Activated CD4-positive, alpha-beta T cell treated with anti-CD3 and anti-CD28 coated beads for 1 hour (primary cell): Measurements from ENCODE around the gene MEF2D.

Experiments
- DNase-seq: peaks from one replicate; pipeline ENCODE4 v3.0.0-alpha.2; 2020

The MEF2D gene

DNA sequence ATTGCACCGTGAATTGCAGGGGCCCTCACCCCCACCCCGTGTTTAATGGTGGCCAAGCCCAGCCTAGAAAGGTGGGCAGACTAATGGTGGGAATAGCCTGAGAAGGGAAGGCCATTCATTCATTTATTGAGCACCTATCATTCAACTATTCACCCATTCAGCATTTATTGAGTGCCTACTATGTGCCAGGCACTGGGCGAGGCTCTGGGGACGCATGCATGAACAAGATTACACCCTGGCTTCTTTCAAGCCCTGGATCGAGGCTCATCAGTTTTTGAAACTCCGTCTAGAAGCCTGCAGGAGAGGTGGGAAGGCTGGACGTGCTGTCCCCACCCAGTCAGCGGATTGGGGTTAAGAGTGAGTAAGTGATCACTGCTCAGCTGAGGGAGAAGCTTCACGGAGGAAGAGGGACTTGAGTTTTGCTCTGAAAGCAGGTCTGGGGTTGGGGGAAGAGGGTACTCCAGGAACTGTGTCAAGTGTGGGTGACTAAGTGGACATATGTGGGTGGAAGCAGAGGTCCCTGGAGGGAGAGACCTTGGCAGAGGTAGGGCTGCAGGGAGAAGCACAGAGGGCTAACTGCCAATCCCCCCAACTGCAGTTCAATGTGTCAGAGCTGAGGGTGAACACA lies 35.6 kb downstream of the MEF2D start:
- no peak for DNase-seq

DNA sequence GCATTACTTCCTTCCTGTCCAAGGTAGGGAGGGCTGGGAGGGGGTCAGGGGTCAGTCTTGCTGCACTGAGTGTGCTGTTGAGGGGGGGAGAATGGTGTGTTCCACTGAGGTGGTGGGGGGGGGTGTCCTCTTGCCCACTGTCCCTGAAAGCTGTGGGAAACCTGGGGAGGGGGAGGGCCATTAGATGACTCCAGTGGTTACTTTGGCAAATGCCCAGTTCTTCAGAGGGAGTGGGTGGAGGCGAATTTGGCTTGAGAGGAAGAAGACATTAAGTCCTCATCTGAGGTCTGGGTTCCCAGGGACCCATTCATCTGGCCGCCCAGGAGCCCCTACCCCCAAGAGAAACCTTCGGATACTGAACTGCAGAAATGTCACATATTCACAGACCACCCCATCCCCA lies 36.2 kb downstream of the MEF2D start:
- DNase-seq = no peak

DNA sequence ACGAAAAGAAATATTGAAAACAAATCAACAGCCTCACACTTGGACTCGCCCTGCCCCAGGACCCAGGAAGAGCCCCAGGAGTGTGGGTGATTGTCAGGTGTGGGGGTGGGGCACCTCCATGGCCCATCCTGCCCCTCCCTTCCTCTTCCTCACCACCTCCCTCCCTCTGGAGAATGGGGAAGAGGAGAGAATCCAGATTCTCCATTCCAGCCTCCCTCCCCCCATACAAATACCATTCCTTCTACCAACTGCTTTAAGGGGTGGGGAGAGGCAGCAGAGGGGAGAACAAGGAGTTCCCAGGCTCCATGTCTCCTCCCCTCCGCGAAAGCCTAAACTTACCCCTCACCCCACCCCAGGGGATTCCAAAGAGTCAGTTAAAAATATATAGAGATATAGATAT lies 36.7 kb downstream of the MEF2D start:
- DNase-seq = no peak

DNA sequence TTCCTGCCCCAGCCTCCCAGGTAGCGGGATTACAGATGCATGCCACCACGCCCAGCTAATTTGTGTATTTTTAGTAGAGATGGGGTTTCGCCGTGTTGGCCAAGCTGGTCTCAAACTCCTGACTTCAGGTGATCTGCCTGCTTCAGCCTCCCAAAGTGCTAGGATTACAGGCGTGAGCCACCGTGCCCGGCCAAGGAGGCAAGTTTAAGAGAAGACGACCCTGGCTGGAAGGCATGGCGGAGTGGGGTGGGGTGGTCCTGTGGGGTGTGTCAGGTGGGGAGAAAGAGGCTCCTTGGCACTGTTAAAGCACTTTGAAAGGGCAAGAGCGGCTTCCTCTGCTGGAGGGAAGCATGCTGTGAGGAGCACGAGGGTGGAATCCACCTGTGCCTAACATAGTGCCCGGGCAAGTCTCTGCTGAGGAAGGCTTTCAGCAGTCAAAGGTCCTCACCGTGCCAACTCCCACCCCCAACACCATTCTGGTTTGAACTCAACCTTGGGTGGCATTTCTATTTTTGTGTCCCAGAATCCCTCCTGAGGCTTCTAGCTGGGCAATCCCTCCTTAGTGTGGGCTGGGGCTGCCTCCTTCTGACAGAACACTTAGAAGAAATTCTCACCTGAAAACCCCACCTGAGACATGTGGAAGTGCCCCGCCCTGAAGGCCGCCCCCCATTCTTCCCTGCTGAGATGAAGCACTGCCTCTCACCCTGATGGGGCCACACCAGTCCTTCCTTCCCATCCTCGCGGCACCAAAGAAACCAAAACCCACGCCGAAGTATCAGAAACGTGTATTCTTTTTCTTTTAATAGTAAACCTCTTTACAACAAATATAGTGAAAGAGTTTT lies 37.4 kb downstream of the MEF2D start:
- no peak for DNase-seq

DNA sequence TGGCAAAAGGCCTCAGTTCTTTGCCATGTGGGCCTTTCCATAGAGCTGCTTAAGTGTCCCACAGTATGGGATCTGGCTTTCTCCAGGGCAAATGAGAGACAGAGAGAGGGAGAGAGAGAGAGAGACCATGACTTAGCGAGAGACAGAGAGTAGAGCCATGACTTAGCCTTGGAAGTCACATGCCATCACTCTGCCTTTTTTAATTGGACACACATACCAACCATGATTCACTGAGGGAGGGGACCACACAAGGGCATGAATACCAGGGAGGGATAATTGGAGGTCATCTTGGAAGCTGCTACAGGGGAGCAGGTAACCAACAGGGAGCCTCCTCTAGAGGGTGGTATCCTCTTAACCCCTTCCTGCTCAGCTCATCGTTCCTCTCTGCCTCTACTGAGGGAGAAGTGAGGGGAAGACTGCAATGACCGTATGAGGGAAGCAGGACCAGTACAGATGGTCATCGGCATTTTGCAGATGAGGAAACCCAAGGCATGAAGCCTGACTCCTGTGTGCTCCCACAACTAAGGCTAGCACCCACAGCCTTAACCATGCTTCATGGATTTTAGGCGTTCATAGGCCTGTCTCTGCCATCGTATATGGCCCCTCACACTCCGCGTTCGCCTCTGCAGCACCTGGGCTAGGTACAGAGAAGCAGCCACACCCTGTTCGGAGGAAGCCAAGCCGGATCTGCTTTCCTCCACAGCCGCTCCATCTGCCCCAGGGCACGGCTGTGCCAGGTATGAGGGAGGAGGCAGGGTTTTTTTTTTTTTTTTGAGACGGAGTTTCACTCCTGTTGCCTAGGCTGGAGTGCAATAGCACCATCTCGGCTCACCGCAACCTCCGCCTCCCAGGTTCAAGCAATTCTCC lies 38.6 kb downstream of the MEF2D start:
- no peak for DNase-seq

DNA sequence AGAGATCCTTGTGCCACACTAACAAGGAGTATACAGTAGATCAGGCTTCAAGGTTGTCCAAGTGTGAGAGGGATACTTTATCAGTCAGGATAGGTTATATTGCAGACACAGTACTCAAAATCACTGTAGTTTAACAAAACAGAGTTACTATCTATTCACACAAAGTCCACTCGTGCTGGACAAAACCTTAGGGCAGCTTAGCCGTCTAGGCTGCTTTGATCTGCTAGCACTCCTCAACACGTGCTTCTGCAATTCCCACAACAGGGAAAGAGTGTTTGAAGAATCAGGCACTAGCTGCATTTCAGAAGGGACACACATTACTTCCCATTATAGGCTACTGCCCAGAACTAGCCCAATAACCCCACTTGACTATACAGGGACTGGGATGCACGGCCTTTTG lies 39.5 kb downstream of the MEF2D start:
- DNase-seq = no peak

DNA sequence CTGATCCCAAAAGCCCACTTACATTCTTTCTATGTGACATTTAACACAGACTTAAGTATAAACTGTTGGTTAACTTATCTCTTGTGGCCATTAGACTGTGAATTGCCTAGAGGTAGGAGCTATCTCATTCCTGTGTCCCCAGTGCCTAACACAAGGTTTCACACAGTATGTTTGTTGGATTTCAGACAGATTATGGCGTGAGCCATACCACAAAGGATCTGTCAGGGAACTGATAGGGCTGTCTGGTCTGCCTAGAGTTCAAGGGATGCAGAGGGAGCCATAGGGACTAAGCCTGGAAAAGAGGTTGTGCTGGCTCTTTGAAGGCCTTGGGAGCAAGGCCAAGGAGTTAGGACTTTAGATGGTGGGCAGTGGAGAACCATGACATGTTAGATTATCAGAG lies 40.0 kb downstream of the MEF2D start:
- DNase-seq = no peak

DNA sequence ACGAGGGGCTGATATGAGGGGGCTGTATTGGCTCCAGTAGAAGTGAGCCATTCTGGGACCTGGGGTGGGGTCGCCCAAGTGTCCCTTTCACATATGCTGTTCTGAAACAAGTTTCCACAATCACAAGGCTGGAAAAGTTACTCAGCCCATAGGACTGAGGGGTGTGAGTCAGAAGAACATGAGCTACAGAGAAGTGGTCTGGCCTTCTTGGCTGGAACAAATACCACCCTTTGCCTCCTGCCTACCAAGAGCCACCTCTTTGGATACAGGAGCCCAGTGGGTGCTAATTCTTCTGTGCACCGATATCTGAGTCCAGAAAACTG lies 42.4 kb downstream of the MEF2D start:
- DNase-seq = no peak

DNA sequence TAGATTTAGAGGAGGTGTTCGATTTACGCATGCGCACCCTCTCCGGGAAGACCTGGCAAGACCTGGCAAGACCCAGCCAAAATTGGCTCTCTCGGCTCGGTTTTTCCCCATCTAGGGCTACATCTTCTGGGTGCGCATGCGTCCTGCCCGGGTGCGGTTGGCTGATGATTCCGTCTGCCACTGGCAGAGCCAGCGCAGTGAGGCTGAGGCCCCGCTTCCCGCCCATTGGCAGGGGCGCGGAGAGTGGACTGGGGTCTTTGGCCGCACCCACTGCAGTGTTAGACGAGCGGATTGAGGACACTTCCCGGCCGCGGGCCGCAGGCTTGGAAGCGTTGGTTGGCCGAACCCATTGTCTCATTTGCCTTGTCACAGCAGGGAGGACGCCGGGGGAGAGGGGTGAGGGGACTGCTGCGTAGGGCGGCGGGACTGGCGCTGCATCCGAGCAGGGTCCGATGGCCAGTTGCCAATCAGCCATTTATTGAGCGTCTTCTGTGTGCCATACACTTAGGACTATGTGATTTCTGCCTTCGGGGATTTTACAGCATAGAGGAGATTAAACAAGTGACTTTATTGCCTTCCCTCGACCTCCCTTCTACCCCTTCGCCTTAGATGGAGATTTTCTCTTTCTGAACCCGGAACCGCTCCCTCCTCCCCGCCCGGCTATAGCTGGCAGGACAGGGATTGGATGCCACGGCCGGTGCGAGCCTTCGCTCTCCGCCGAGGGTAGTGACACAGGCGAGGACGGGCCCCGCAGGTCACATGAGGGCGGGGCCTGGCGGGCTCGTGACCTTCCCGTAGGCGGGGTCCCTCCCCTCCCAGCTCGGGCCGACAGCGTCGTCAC lies 43.7 kb downstream of the MEF2D start:
- peak; percentile 94 for DNase-seq

DNA sequence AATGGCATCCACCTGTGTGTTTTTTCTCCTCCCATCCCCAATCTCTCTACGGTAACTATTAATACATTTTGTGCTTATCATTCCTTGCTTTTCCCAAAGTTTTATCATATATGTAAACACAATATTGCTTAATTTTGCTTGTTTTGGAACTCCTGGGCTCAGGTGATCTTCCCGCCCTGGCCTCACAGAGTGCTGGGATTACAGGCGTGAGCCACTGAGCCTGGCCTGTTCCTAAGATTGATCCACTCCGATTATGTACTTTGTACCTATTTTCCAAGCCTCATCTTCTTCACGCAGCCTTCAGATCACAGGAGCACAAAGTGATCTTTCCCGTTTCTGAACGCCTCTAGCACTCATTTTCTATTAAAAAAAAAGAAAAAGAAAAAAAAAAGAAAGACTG lies 45.2 kb downstream of the MEF2D start:
- no peak for DNase-seq

DNA sequence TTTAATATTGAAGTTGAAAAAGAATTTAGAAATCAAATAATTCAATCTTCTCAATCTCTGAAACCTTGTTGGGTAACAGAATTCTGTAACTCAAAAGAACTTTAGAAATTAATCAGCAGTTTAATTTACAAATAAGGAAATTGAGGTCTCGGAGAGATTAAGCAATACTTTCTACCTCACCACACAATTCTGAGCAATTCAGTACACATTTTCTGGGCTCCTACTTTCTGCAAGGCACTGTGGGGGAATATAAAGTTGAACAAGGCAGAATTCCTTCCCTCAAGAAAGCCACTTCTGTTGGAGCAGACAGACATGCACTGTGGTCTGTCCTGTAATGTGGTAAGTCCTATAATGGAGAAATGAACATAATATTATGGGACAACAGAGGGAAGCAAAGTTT lies 47.7 kb downstream of the MEF2D start:
- no peak for DNase-seq

DNA sequence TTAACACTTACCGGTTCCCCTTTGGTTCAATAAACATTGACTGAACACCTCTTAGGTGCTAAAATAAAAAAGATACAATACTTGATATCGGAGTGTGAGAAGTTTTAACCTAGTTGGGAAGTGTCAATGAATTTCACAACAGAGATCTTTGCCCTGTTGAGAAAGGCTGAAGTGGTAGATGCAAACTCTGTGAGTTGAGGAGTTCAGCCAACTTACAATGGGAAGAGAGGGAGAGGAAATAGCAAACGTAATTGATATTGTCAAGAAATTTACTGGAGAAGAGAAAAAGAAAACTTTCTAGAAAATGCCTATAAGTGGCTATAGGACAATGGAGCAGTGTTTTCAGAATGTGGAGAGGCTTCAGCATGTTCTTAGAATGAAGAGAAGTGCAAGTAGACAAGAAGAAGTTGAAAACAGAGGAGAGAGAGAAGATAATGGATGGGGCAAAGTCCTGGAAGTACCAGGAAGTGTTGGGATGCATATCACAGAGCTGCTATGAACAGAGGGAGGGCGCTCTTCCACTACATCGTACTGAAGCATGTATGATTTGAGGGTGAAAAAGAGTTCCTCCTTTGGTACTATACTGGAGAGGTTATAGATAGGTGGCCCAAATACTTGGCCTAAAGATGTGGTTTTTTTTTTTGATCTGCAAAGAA lies 48.9 kb downstream of the MEF2D start:
- no peak for DNase-seq

DNA sequence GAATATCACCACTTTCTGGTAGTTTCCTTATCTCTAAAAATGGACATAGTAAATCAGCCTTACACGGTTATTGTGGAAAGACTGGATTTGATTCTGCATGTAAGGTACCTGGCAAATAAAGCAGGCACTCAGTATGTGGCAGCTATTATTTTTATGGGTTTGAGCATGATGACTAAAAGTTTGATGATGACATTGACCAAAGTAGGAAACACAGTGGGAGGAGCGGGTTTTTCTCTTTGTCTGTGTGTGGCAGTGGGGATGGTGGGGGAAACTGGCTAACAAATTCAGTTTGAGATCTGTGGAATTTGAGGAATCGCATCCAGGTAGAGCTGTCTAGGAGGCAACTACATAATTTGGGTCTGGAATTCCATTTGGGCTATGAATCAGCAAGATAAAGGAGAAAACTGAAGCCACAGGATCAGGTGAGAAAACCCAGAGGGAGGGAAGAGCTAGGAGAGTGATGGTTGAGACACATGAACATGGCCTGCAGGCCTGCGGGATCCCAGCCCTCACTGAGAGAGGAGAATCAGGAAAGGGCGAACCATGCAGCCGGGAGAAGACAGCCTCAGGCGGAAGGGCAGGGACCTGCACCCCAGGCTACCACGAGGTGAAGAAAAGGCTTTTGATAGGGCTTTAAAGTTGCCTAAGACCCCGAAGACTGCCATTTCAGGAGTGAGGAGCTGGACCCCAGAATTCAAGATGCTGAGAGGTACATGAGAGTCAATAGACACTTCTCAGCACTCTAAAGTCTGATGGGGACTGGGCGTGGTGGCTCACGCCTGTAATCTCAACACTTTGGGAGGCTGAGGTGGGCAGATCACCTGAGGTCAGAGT lies 52.2 kb downstream of the MEF2D start:
- no peak for DNase-seq

DNA sequence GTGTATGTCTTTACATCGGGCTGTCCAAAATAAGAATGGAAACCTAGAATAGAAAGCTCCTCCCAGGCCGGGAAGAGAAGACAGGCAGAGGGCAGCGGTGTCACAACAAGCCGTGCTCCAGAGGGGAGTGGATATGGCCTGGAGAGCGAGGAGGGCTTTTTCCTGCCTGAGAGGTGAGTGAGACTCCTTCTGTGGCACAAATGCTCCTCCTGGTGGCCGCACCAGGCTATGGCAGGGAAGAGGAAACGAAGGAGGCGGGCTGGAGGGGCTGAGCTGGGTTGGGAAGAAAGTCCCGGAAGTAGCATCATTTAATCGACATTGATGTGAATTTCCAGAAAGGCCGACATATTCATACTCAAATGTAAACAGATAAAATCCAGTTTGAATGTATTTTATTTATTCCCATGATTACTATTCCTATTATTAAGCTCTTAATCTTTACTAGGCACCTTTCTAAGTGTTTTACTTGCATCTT lies 54.7 kb downstream of the MEF2D start:
- peak; percentile 64 for DNase-seq

DNA sequence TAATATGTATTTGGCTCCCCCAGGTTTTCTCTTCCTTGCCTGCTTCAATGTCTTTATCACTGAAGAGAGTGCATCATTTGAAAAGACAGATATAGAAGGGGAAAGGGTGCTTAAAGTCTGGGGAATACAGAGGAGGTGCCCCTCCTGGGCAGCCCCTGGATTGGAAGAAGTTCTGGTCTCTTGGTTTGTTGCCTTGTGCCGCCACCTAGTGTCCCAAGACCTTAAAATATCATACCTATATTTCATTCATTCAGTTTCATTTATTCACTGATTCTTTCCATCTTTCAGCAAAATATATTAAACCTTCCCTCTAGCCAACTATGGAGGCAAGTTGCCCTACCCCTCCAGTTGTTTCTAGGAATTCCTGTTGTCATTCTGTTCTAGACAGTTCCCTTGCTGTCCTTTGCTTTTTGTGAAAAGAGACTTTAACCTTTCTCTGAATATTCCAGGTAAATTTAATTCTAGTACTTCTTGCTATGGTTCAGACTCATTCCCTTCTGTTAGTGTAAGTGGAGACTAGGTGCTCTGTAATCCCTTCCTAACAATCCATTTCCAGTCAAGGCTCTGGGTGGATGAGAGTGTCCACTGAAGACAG lies 56.1 kb downstream of the MEF2D start:
- no peak for DNase-seq

DNA sequence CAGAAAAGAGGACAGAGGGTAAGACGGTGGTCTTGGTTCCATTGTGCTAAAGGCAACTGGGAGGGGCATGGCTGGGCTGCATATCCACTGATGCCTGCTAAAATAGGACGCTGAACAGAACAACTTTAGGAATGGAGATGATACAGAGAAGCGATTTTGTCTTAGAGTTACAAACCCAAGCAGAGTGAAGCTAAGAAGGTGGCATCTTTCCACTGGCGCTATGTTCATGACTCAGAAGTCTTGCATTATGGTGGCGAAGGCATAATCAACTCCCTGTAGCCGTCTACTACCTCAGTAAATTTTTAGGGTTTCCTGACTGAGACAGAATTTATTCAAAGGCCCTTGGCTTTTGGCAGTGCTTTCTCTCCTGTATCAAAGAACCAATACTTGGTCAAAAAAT lies 57.3 kb downstream of the MEF2D start:
- no peak for DNase-seq

DNA sequence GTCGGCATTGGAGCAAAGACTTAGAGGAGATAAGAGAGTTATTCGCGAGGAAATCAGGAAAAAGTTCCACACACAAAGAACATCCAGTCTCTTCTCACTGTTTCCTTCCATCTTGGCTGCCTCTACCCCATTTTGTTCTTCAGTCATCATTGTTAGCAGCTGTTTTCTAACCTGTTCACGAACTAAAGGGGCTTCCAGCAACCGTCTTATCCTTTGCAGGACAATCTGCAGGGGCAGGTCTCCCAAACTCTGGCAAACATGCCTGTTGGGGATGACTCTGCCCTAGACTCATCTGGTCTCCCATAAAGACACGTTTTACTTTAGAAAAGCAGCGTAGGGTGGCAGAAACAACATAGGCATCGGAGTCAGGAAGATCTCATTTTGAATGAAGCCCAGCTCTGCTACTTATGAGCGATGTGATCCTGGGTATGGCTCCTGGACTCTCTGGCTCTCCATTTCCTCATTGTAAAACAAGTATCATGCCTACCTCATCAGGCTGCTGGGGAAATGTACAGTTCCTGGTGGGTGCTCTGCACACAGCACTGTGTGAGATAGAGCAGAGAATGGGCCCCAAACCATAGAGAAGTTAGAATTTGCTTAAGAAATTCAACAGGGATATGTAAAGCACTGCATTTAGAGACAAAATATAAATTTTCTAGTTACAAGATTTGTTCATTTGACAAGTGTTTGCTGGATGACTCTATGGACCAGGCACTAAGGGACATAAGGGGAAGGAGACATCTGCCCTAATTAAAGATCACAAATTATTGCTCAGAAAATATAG lies 59.7 kb downstream of the MEF2D start:
- no peak for DNase-seq

DNA sequence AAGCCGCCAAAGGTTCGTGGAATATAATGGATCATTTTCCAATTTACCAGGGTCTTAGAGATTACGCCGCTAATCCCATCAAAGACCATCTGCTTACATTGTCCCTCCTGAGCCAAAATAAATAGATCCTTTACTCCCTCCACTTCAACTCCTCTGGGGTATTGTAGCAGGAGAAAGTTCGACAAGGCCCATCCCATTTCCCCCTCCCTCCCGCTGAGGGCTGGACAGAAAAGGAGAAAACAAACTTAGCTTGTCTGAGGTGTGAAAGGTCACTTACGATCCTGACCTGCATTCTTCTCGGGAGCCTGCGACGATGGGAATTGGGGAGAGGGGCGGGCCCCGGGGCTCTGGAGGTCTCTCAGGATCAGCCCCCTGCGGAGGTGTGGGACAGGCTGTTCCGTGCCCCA lies 60.8 kb downstream of the MEF2D start:
- no peak for DNase-seq

DNA sequence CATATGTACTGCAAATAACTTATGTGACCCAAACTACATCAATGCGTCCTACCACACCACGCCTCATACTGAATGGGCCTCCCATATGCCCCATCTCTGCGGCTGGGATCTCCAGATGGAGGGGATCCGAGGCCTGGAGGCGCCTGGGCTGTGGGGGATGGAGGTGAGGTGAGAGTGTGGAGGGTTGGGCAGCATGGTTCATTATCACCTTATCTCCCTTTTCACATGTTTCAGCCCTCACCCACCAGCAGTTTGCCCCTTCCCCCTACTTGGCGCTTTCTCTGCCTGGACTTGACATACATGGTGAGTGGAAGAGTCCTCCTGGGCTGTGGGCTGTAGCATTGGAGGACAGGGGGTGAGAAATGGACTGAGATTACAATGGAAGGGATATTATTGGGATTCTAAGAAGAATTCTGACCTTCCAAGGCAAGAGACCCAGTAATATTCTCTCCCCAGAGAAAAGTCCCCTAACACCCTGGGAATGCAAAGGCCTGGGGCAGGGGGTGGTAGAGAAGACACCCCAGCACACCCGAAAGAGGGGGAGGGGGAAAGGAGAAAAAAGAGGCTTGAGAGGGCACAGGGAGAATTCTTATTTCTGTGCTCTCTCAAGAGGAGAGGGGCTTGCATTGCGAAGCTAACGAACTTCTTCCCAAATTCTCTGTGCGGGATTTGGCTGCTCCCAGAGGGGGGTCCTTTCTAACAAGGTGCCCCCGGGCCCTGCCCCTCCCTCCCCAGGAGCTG lies 61.4 kb downstream of the MEF2D start:
- no peak for DNase-seq
